ENCODE results near the gene DENND6B. TPM values are rescaled to one million over a fixed set of nuclear protein-coding genes. Genes with fewer than 3 reads are reported as not detected.

DENND6B gene
- total RNA-seq, 1 experiment from 2014 or later, result 11.0 TPM

- TF ChIP-seq FOSL1 (IDR thresholded peaks at IDR 0.05; ENCODE audit: low read depth) (no peak), SIN3A (IDR thresholded peaks at IDR 0.05; ENCODE audit: low read depth) (no peak), POLR2AphosphoS5 (IDR thresholded peaks at IDR 0.05; ENCODE audit: low read depth, low read length) (no peak), EZH2phosphoT487 (IDR thresholded peaks at IDR 0.05; ENCODE audit: borderline replicate concordance) (no peak), RAD21 (IDR thresholded peaks at IDR 0.05; ENCODE audit: low read depth) (no peak), EZH2 (IDR thresholded peaks at IDR 0.05) (no peak), SP1 (IDR thresholded peaks at IDR 0.05; ENCODE audit: low read depth) (no peak), CBX3 (IDR thresholded peaks at IDR 0.05; ENCODE audit: low read depth) (no peak)
Observed at GRCh38 chr22:50289942-50290630, 36.7 kb downstream of the DENND6B start (continued).

DNA sequence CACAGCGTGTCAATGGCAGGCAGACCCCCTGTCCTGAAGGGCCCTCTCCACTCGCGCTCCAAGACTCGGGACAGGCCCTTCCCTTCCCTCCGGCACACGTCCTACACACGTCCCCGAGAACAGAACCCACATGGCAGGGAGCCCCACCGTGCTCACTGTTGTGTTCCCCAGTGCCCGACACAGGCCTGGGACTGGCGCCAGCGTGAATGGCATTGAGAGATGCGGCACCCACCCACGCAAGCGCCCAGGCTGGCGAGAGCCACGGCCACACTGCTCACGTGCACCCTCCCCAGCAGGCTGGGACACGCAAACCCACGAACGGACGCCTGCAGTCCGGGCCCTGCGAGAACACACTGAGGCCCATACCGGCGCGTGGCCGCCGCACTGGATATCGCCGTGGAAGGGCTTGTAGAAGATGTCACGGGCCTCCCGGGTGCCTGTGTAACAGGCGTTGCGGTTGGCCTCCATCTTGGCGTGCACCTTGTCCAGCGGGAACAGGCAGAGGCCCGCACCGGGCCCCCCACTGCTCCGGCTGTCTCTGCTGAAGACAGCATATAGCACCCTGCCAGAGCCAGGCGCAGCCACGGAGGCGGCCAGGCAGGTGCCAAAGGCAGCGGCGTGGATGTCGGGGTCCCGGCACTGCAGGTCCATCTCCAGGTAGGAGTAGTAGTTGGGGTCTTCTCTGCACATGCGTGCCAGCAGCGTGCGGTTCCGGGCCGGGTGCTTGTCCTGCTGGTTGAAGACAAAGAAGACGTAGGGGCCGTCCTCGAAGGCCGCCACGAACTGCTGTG, 37.5 kb downstream of the DENND6B start:
- H3K4me3 ChIP-seq (replicated peaks in 1 of 2; ENCODE audit: low read depth in 1 of 2, low read length in 2 of 2), result no peak overlapping the region
- no peak overlapping the region for H2AFZ ChIP-seq (ENCODE audit: low read depth, low read length, poor library complexity, severe bottlenecking)
- no peak overlapping the region for H3K4me2 ChIP-seq (ENCODE audit: low read length)
- H3K9me3 ChIP-seq (ENCODE audit: control insufficient read depth in 1 of 2, insufficient read depth in 1 of 2, low read depth in 1 of 2, low read length in 2 of 2), result no peaks in the 10 kb centered on the region
- no peak overlapping the region for H3K9ac ChIP-seq (ENCODE audit: low read length)
- H3K27ac ChIP-seq (ENCODE audit: low read depth, low read length), result peak overlapping the region; percentile 33; the same call in 1 of the 2 replicates
- intact Hi-C loops (cut with micrococcal nuclease), result no loop called here
- H3K4me1 ChIP-seq (ENCODE audit: control insufficient read depth in 1 of 2, insufficient read depth in 2 of 2, low read length in 2 of 2), result peaks cover 19 to 22% of the 10 kb centered on the region in 2 experiments
- H3K27me3 ChIP-seq (ENCODE audit: insufficient read depth, low read length), result no peaks in the 10 kb centered on the region
- no peaks in the 10 kb centered on the region for H4K20me1 ChIP-seq (ENCODE audit: insufficient read depth)
- ChIA-PET RAD21 (ENCODE audit: low non-redundant PET in 1 of 2, low total read pairs in 2 of 2, uncharacterized antibody in 2 of 2, unreplicated experiment in 2 of 2) (no interaction called here), CTCF (no interaction called here), POLR2A (no interaction called here)
- peaks cover 76% of the 10 kb centered on the region for H3K79me2 ChIP-seq (ENCODE audit: insufficient read depth, low read length)
- ATAC-seq (no peak), DNase-seq (ENCODE audit: low read depth, low spot score) (no peak)
- no TSS peak for BruUV-seq (replicated peaks)
- H3K36me3 ChIP-seq (ENCODE audit: control insufficient read depth in 1 of 2, insufficient read depth in 2 of 2, low read length in 2 of 2), result peaks cover 18 to 53% of the 10 kb centered on the region in 2 experiments; a peak in 3 of 4 replicates
- H3K9me2 ChIP-seq (ENCODE audit: insufficient read depth), result no peaks in the 10 kb centered on the region
- TF ChIP-seq, protein P1, sequence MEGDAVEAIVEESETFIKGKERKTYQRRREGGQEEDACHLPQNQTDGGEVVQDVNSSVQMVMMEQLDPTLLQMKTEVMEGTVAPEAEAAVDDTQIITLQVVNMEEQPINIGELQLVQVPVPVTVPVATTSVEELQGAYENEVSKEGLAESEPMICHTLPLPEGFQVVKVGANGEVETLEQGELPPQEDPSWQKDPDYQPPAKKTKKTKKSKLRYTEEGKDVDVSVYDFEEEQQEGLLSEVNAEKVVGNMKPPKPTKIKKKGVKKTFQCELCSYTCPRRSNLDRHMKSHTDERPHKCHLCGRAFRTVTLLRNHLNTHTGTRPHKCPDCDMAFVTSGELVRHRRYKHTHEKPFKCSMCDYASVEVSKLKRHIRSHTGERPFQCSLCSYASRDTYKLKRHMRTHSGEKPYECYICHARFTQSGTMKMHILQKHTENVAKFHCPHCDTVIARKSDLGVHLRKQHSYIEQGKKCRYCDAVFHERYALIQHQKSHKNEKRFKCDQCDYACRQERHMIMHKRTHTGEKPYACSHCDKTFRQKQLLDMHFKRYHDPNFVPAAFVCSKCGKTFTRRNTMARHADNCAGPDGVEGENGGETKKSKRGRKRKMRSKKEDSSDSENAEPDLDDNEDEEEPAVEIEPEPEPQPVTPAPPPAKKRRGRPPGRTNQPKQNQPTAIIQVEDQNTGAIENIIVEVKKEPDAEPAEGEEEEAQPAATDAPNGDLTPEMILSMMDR (IDR thresholded peaks at IDR 0.05 in 2 of 3, conservative IDR thresholded peaks at IDR 0.05 in 1 of 3; ENCODE audit: borderline replicate concordance in 1 of 3, insufficient read depth in 1 of 3, low read depth in 2 of 3, low read length in 2 of 3), result no peak
- TF ChIP-seq CBX3 (IDR thresholded peaks at IDR 0.05; ENCODE audit: low read depth), result no peak
- no peak for TF ChIP-seq JUND (IDR thresholded peaks at IDR 0.05)
- TF ChIP-seq ZFX (IDR thresholded peaks at IDR 0.05), result no peak
- TF ChIP-seq EGR1 (IDR thresholded peaks at IDR 0.05; ENCODE audit: low read depth), result no peak
- TF ChIP-seq REST (IDR thresholded peaks at IDR 0.05; ENCODE audit: low read depth), result no peak
- TF ChIP-seq POLR2AphosphoS5 (IDR thresholded peaks at IDR 0.05; ENCODE audit: low read depth, low read length), result no peak
- TF ChIP-seq RAD21 (IDR thresholded peaks at IDR 0.05; ENCODE audit: low read depth), result no peak
- no peak for TF ChIP-seq SP1 (IDR thresholded peaks at IDR 0.05; ENCODE audit: low read depth)
- TF ChIP-seq, protein P2, sequence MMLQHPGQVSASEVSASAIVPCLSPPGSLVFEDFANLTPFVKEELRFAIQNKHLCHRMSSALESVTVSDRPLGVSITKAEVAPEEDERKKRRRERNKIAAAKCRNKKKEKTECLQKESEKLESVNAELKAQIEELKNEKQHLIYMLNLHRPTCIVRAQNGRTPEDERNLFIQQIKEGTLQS (IDR thresholded peaks at IDR 0.05), result no peak
- no peak for TF ChIP-seq ZNF274 (IDR thresholded peaks at IDR 0.05; ENCODE audit: low read depth, low read length)
- no peak for TF ChIP-seq FOSL1 (IDR thresholded peaks at IDR 0.05; ENCODE audit: low read depth)
- no peak for TF ChIP-seq SRF (IDR thresholded peaks at IDR 0.05; ENCODE audit: low read depth)
- no peak for TF ChIP-seq MAX (IDR thresholded peaks at IDR 0.05)
